Measurements from ENCODE around the gene CPA5.

Gene CPA5

DNA sequence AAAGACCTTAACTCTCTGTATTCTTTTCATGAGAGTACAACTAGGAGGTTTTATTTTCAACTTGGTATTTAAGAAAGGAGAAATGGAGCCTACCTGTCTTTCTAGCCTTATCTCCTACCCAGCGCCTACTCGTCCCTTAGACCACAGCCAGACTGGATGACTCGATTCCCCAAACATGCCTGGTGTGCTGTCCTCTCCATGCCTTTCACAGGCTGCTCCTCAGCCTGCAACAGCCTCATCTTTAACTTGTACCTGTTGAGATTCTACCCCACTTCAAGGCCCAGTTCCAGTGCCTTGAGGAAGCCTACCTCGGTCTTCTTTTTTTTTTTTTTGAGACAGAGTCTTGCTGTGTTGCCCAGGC is 65.1 kb downstream of the CPA5 start:
- no peaks in the 10 kb centered on the region for H3K27me3 ChIP-seq (ENCODE audit: control insufficient read depth, insufficient read depth, low read length)
- H3K36me3 ChIP-seq (ENCODE audit: control insufficient read depth, low read depth, low read length) = no peaks in the 10 kb centered on the region
- H3K27ac ChIP-seq (ENCODE audit: low read length) = no peak overlapping the region
- H3K4me3 ChIP-seq (ENCODE audit: low read length) = no peak overlapping the region
- no peaks in the 10 kb centered on the region for H3K9me3 ChIP-seq (ENCODE audit: control insufficient read depth, low read depth, low read length)
- H3K9ac ChIP-seq (ENCODE audit: low read length) = no peak overlapping the region
- H3K4me1 ChIP-seq (ENCODE audit: control insufficient read depth, low read depth, low read length) = no peaks in the 10 kb centered on the region

DNA sequence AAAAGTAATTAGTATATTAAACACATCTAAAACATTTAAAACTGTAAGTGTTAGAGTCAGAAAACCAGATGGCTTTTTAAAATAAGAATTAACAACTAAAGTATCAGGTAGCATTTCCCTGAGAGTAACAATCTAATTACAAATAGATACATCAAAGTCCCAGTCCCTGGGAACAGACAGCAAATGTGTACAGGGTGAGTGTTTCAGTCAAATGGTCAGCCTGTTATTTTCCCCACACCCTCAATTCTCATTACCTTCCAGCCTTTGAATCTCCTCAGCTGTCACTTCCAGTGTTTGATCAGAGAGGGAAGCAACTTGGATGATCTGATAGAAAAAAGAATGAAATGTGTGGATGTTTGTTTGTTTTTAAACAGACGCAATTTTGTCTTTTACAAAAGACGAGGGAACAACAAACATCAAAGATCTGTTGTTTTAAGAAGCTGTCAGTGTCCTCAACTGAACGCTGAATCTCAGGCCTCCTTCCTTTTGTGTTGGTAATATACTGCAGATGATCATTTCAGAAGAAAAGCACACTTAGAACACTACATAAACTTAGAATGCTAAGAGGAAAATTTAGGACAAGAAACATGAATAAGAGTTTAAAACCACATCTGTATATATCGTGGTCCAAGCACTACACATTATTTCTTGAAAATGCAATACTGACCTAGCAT is 66.4 kb downstream of the CPA5 start:
- Histone ChIP-seq H3K27ac (ENCODE audit: low read length) (no peak overlapping the region), H3K4me1 (ENCODE audit: control insufficient read depth, low read depth, low read length) (no peaks in the 10 kb centered on the region), H3K27me3 (ENCODE audit: control insufficient read depth, insufficient read depth, low read length) (no peaks in the 10 kb centered on the region), H3K9ac (ENCODE audit: low read length) (no peak overlapping the region), H3K9me3 (ENCODE audit: control insufficient read depth, low read depth, low read length) (no peaks in the 10 kb centered on the region), H3K4me3 (ENCODE audit: low read length) (no peak overlapping the region), H3K36me3 (ENCODE audit: control insufficient read depth, low read depth, low read length) (no peaks in the 10 kb centered on the region)

DNA sequence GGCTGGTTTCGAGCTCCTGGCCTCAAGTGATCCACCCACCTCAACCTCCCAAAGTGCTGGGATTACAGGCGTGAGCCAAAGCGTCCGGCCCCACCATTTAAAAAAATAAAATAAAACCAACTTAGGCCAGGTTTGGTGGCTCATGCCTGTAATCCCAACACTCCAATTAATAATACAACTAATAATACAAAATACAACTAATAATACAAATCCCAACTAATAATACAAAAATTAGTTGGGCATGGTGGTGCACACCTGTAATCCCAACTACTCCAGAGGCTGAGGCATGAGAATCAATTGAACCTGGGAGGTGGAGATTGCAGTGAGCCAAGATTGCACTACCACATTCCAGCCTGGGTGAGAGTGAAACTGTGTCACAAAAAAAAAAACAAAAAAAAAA is 68.6 kb downstream of the CPA5 start:
- Histone ChIP-seq H3K9ac (ENCODE audit: low read length) (no peak overlapping the region), H3K9me3 (ENCODE audit: control insufficient read depth, low read depth, low read length) (no peaks in the 10 kb centered on the region), H3K36me3 (ENCODE audit: control insufficient read depth, low read depth, low read length) (no peaks in the 10 kb centered on the region), H3K27ac (ENCODE audit: low read length) (no peak overlapping the region), H3K27me3 (ENCODE audit: control insufficient read depth, insufficient read depth, low read length) (no peaks in the 10 kb centered on the region), H3K4me1 (ENCODE audit: control insufficient read depth, low read depth, low read length) (no peaks in the 10 kb centered on the region), H3K4me3 (ENCODE audit: low read length) (no peak overlapping the region)

DNA sequence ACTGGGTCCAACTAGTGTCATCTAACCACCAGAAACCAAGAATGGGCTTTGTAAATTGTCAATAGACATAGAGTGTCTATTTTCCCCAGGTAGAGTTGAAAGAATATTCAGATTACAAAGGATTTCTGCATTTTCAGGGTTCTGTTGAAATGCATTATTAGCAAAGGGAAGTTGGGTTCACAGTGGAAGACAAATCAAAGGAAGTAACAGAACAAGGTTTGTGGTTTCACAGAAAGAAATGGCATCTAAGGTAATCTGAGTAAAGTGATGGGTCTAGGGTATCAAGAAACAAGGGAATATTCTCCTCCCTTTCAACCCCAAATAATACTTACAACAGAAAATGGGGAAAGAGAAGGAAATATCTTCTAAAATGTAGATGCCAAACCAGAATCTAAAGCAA is 70.4 kb downstream of the CPA5 start:
- Histone ChIP-seq H3K27me3 (ENCODE audit: control insufficient read depth, insufficient read depth, low read length) (no peaks in the 10 kb centered on the region), H3K27ac (ENCODE audit: low read length) (no peak overlapping the region), H3K4me1 (ENCODE audit: control insufficient read depth, low read depth, low read length) (peaks cover 6% of the 10 kb centered on the region), H3K36me3 (ENCODE audit: control insufficient read depth, low read depth, low read length) (no peaks in the 10 kb centered on the region), H3K9me3 (ENCODE audit: control insufficient read depth, low read depth, low read length) (no peaks in the 10 kb centered on the region), H3K9ac (ENCODE audit: low read length) (no peak overlapping the region), H3K4me3 (ENCODE audit: low read length) (no peak overlapping the region)

DNA sequence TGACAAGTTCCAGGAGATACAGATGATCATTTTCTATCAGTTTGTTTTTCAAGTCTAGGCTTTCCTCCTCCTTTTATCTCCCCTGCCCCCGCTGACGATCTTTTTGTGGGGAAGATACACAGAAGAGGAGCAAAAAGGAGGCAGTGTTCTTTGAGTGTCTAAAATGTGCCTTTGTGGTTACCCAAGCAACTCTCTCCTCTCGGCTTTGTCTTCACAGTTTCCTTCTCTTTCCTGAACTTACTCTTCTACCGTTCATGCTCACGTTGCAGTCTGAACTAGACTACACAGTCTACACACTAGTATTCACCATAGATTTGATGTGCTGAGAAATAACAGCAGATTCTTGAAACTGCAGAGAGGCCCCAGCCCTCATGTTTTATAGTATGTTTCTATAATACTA is 72.6 kb downstream of the CPA5 start:
- no peak overlapping the region for H3K4me3 ChIP-seq (ENCODE audit: low read length)
- peaks cover 18% of the 10 kb centered on the region for H3K4me1 ChIP-seq (ENCODE audit: control insufficient read depth, low read depth, low read length)
- no peaks in the 10 kb centered on the region for H3K36me3 ChIP-seq (ENCODE audit: control insufficient read depth, low read depth, low read length)
- no peaks in the 10 kb centered on the region for H3K27me3 ChIP-seq (ENCODE audit: control insufficient read depth, insufficient read depth, low read length)
- H3K9me3 ChIP-seq (ENCODE audit: control insufficient read depth, low read depth, low read length) = no peaks in the 10 kb centered on the region
- no peak overlapping the region for H3K27ac ChIP-seq (ENCODE audit: low read length)
- no peak overlapping the region for H3K9ac ChIP-seq (ENCODE audit: low read length)

DNA sequence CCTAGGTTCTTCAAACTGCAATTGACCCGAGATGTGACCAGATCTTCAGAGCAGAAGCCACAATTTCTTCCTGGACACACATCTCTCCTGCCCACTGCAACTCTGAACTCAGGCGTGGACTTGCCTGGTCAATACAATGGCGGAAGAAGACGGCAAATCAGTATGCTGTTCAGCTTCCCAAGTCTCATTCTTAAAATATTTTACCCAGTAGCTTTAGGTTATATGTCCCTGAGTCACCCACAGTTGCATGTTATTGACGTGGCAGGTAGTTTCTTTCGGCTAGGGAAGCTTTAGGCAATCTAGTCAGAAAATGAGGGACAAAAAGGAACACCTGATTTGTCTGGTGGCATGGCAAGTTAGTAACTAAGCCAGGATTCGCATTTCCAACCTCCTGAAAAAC is 73.7 kb downstream of the CPA5 start:
- Histone ChIP-seq H3K27ac (ENCODE audit: low read length) (no peak overlapping the region), H3K27me3 (ENCODE audit: control insufficient read depth, insufficient read depth, low read length) (no peaks in the 10 kb centered on the region), H3K4me3 (ENCODE audit: low read length) (no peak overlapping the region), H3K9ac (ENCODE audit: low read length) (no peak overlapping the region), H3K4me1 (ENCODE audit: control insufficient read depth, low read depth, low read length) (peaks cover 18% of the 10 kb centered on the region), H3K36me3 (ENCODE audit: control insufficient read depth, low read depth, low read length) (no peaks in the 10 kb centered on the region), H3K9me3 (ENCODE audit: control insufficient read depth, low read depth, low read length) (no peaks in the 10 kb centered on the region)

Data from iPS-18a (cell line).